ENCODE measurements around the gene TESK2.

GRCh38 chr1:45401524-45401923, 89.4 kb downstream of the TESK2 start:
- TF ChIP-seq POLR2A (IDR thresholded peaks at IDR 0.05) (no peak), CTCF (IDR thresholded peaks at IDR 0.05) (no peak)

Data from right lobe of liver (tissue), 4 donors.